GM21390 (cell line): ENCODE data around the gene ARHGEF6.
"Not testable (repeated sequence)": the region's sequence is repeated elsewhere in the genome, so short reads cannot be mapped to it uniquely, and the experiment has no call there.

Source experiments
- ATAC-seq: cut with Tn5 transposase; IDR thresholded peaks from one replicate; pipeline ENCODE4 v1.9.1; 2021; ENCODE audit not compliant: unreplicated experiment

ARHGEF6 gene

GRCh38 chrX:136784231-136784630, 3.5 kb upstream of the ARHGEF6 start:
- no peak for ATAC-seq

- no peak for ATAC-seq
Observed at GRCh38 chrX:136783159-136783558, 2.4 kb upstream of the ARHGEF6 start.

GRCh38 chrX:136781180-136781797, 557 bp upstream of the ARHGEF6 start:
- no peak for ATAC-seq

- no peak for ATAC-seq
Observed at GRCh38 chrX:136780241-136780640, 491 bp downstream of the ARHGEF6 start.

GRCh38 chrX:136779346-136779781, 1.4 kb downstream of the ARHGEF6 start:
- ATAC-seq, result peak; percentile 47

GRCh38 chrX:136778916-136779315, 1.8 kb downstream of the ARHGEF6 start:
- ATAC-seq, result no peak

GRCh38 chrX:136778020-136778419, 2.7 kb downstream of the ARHGEF6 start:
- ATAC-seq, result no peak

- no peak for ATAC-seq
Observed at GRCh38 chrX:136773648-136774047, 7.1 kb downstream of the ARHGEF6 start.

GRCh38 chrX:136771869-136772268, 8.9 kb downstream of the ARHGEF6 start:
- ATAC-seq, result not testable (repeated sequence)

GRCh38 chrX:136768469-136769084, 12.2 kb downstream of the ARHGEF6 start:
- ATAC-seq, result peak; percentile 40

- ATAC-seq, result peak; percentile 73
Observed at GRCh38 chrX:136767104-136767941, 13.4 kb downstream of the ARHGEF6 start.

GRCh38 chrX:136766785-136767103, 14.0 kb downstream of the ARHGEF6 start:
- ATAC-seq, result no peak

GRCh38 chrX:136765821-136766356, 14.8 kb downstream of the ARHGEF6 start:
- no peak for ATAC-seq

GRCh38 chrX:136764206-136764605, 16.5 kb downstream of the ARHGEF6 start:
- no peak for ATAC-seq

GRCh38 chrX:136762820-136763452, 17.8 kb downstream of the ARHGEF6 start:
- ATAC-seq, result no peak

- ATAC-seq, result no peak
Observed at GRCh38 chrX:136761421-136761820, 19.3 kb downstream of the ARHGEF6 start.

GRCh38 chrX:136759968-136760367, 20.8 kb downstream of the ARHGEF6 start:
- ATAC-seq, result peak; percentile 80

GRCh38 chrX:136755411-136755810, 25.3 kb downstream of the ARHGEF6 start:
- no peak for ATAC-seq

GRCh38 chrX:136754651-136755050, 26.1 kb downstream of the ARHGEF6 start:
- no peak for ATAC-seq

GRCh38 chrX:136752796-136753195, 27.9 kb downstream of the ARHGEF6 start:
- ATAC-seq, result no peak

GRCh38 chrX:136752346-136752745, 28.4 kb downstream of the ARHGEF6 start:
- no peak for ATAC-seq
